Measurements from ENCODE around the gene PHTF1.
"Not testable (repeated sequence)": the region's sequence is repeated elsewhere in the genome, so short reads cannot be mapped to it uniquely, and the experiment has no call there.

The PHTF1 gene

GRCh38 chr1:113747376-113747775 is 11.9 kb downstream of the PHTF1 start:
- TF ChIP-seq CTCF (IDR thresholded peaks at IDR 0.05) = no peak
- no peak for TF ChIP-seq ZFX (IDR thresholded peaks at IDR 0.05; ENCODE audit: borderline replicate concordance)
- no peak overlapping the region for H3K27ac ChIP-seq

- TF ChIP-seq ZFX (IDR thresholded peaks at IDR 0.05; ENCODE audit: borderline replicate concordance) (no peak), CTCF (IDR thresholded peaks at IDR 0.05) (no peak)
- H3K27ac ChIP-seq = no peak overlapping the region
Observed at GRCh38 chr1:113745425-113745824, 13.9 kb downstream of the PHTF1 start.

GRCh38 chr1:113744114-113744513 is 15.2 kb downstream of the PHTF1 start:
- H3K27ac ChIP-seq = no peak overlapping the region
- TF ChIP-seq ZFX (IDR thresholded peaks at IDR 0.05; ENCODE audit: borderline replicate concordance) (no peak), CTCF (IDR thresholded peaks at IDR 0.05) (no peak)

GRCh38 chr1:113742515-113742914 is 16.8 kb downstream of the PHTF1 start:
- H3K27ac ChIP-seq = no peak overlapping the region

GRCh38 chr1:113734357-113735055 is 24.8 kb downstream of the PHTF1 start:
- TF ChIP-seq CTCF (IDR thresholded peaks at IDR 0.05) (no peak), ZFX (IDR thresholded peaks at IDR 0.05; ENCODE audit: borderline replicate concordance) (no peak)
- no peak overlapping the region for H3K27ac ChIP-seq

More at GRCh38 chr1:113742515-113742914, 16.8 kb downstream of the PHTF1 start:
- no peak for TF ChIP-seq ZFX (IDR thresholded peaks at IDR 0.05; ENCODE audit: borderline replicate concordance)
- TF ChIP-seq CTCF (IDR thresholded peaks at IDR 0.05) = no peak

- no peak for TF ChIP-seq CTCF (IDR thresholded peaks at IDR 0.05)
- TF ChIP-seq ZFX (IDR thresholded peaks at IDR 0.05; ENCODE audit: borderline replicate concordance) = no peak
- no peak overlapping the region for H3K27ac ChIP-seq
Observed at GRCh38 chr1:113732802-113733201, 26.5 kb downstream of the PHTF1 start.

- TF ChIP-seq ZFX (IDR thresholded peaks at IDR 0.05; ENCODE audit: borderline replicate concordance) (no peak), CTCF (IDR thresholded peaks at IDR 0.05) (no peak)
- H3K27ac ChIP-seq = no peak overlapping the region
Observed at GRCh38 chr1:113721010-113721409, 38.3 kb downstream of the PHTF1 start.

GRCh38 chr1:113718621-113719020 is 40.7 kb downstream of the PHTF1 start:
- not testable (repeated sequence) for H3K27ac ChIP-seq

GRCh38 chr1:113717506-113717905 is 41.8 kb downstream of the PHTF1 start:
- not testable (repeated sequence) for H3K27ac ChIP-seq

Measured in 22Rv1 (cell line).